Activated T-helper 1 cell treated with anti-CD3 and anti-CD28 coated beads, Interleukin-12 subunit alpha, Interleukin-12 subunit beta, Interleukin-2, Interleukin-4 antibody, amounts not matched to agents 30 ng/mL and 10 ng/mL and 1 ng/mL, durations not matched to agents 14 hours and 24 hours and 36 hours (primary cell): ENCODE results near the gene WNT7A. TPM values are rescaled to one million over a fixed set of nuclear protein-coding genes. Genes with fewer than 3 reads are reported as not detected.

Source experiments
- DNase-seq: peaks from one replicate; pipeline ENCODE4 v3.0.0; 2021; ENCODE audit warnings: low spot score
- H3K27ac Mint-ChIP-seq: one replicate; pipeline ENCODE4 v1.8.0; 2021; ENCODE audit warnings: mild to moderate bottlenecking, mixed read lengths
- H3K27me3 Mint-ChIP-seq: one replicate; pipeline ENCODE4 v1.8.0; 2022; ENCODE audit warnings: mild to moderate bottlenecking, moderate library complexity, mixed read lengths; ENCODE audit not compliant: insufficient read depth
- H3K36me3 Mint-ChIP-seq: one replicate; pipeline ENCODE4 v1.8.0; 2021; ENCODE audit warnings: low read depth, mixed read lengths
- H3K4me1 Mint-ChIP-seq: one replicate; pipeline ENCODE4 v1.8.0; 2021; ENCODE audit warnings: low read depth, mixed read lengths
- H3K4me3 Mint-ChIP-seq: one replicate; pipeline ENCODE4 v1.8.0; 2021; ENCODE audit warnings: mild to moderate bottlenecking, moderate library complexity, mixed read lengths
- H3K9me3 Mint-ChIP-seq: one replicate; pipeline ENCODE4 v1.8.0; 2021; ENCODE audit warnings: mixed read lengths
- intact Hi-C: fragments of 100-400 bp; cut with micrococcal nuclease; formaldehyde crosslinking; loops from one replicate; pipeline ENCODE4 v1.15.1; 2024
- total RNA-seq: library from RNA; stranded (reverse); gene quantifications from 2 replicates; pipeline ENCODE4 v1.2.3, GENCODE V29; 2022

The WNT7A gene
- total RNA-seq, 1 donor from 2014 or later = not detected

- peaks cover 2% of the 10 kb centered on the region for H3K27me3 Mint-ChIP-seq
- H3K36me3 Mint-ChIP-seq = no peaks in the 10 kb centered on the region
- no peak overlapping the region for H3K4me3 Mint-ChIP-seq
- intact Hi-C loops = no loop called here
- H3K4me1 Mint-ChIP-seq = no peaks in the 10 kb centered on the region
- H3K9me3 Mint-ChIP-seq = no peaks in the 10 kb centered on the region
- DNase-seq = no peak
- no peak overlapping the region for H3K27ac Mint-ChIP-seq
Measured at GRCh38 chr3:13798401-13798800, 81.5 kb downstream of the WNT7A start.

- Mint-ChIP-seq H3K27ac (no peak overlapping the region), H3K9me3 (no peaks in the 10 kb centered on the region), H3K4me3 (no peak overlapping the region), H3K36me3 (no peaks in the 10 kb centered on the region), H3K4me1 (no peaks in the 10 kb centered on the region), H3K27me3 (peaks cover 2% of the 10 kb centered on the region)
- DNase-seq = no peak
- intact Hi-C loops = no loop called here
Measured at GRCh38 chr3:13796701-13797460, 83.0 kb downstream of the WNT7A start.

GRCh38 chr3:13795816-13796215 is 84.1 kb downstream of the WNT7A start:
- Mint-ChIP-seq H3K4me3 (no peak overlapping the region), H3K4me1 (no peaks in the 10 kb centered on the region), H3K27ac (no peak overlapping the region), H3K36me3 (no peaks in the 10 kb centered on the region), H3K27me3 (peaks cover 2% of the 10 kb centered on the region), H3K9me3 (no peaks in the 10 kb centered on the region)
- intact Hi-C loops = no loop called here
- DNase-seq = no peak

GRCh38 chr3:13794322-13794721 is 85.5 kb downstream of the WNT7A start:
- no peaks in the 10 kb centered on the region for H3K9me3 Mint-ChIP-seq
- peaks cover 2% of the 10 kb centered on the region for H3K27me3 Mint-ChIP-seq
- no peak overlapping the region for H3K27ac Mint-ChIP-seq
- no peak overlapping the region for H3K4me3 Mint-ChIP-seq
- intact Hi-C loops = no loop called here
- DNase-seq = no peak
- no peaks in the 10 kb centered on the region for H3K36me3 Mint-ChIP-seq
- H3K4me1 Mint-ChIP-seq = no peaks in the 10 kb centered on the region

GRCh38 chr3:13793451-13793850 is 86.4 kb downstream of the WNT7A start:
- intact Hi-C loops = no loop called here
- Mint-ChIP-seq H3K9me3 (no peaks in the 10 kb centered on the region), H3K27me3 (peaks cover 2% of the 10 kb centered on the region), H3K27ac (no peak overlapping the region), H3K4me1 (no peaks in the 10 kb centered on the region), H3K4me3 (no peak overlapping the region), H3K36me3 (no peaks in the 10 kb centered on the region)
- no peak for DNase-seq

GRCh38 chr3:13792512-13793371 is 87.1 kb downstream of the WNT7A start:
- peaks cover 2% of the 10 kb centered on the region for H3K27me3 Mint-ChIP-seq
- H3K27ac Mint-ChIP-seq = no peak overlapping the region
- no peak for DNase-seq
- H3K4me3 Mint-ChIP-seq = no peak overlapping the region
- intact Hi-C loops = no loop called here
- no peaks in the 10 kb centered on the region for H3K36me3 Mint-ChIP-seq
- H3K9me3 Mint-ChIP-seq = no peaks in the 10 kb centered on the region
- H3K4me1 Mint-ChIP-seq = no peaks in the 10 kb centered on the region

- H3K27me3 Mint-ChIP-seq = peaks cover 2% of the 10 kb centered on the region
- no peaks in the 10 kb centered on the region for H3K4me1 Mint-ChIP-seq
- H3K36me3 Mint-ChIP-seq = no peaks in the 10 kb centered on the region
- intact Hi-C loops = no loop called here
- H3K4me3 Mint-ChIP-seq = no peak overlapping the region
- H3K9me3 Mint-ChIP-seq = no peaks in the 10 kb centered on the region
- H3K27ac Mint-ChIP-seq = no peak overlapping the region
- no peak for DNase-seq
Measured at GRCh38 chr3:13792051-13792490, 87.8 kb downstream of the WNT7A start.

- Mint-ChIP-seq H3K27me3 (peaks cover 2% of the 10 kb centered on the region), H3K4me1 (no peaks in the 10 kb centered on the region)
Measured at GRCh38 chr3:13791198-13792050, 88.4 kb downstream of the WNT7A start.

GRCh38 chr3:13790376-13791197 is 89.3 kb downstream of the WNT7A start:
- DNase-seq = no peak
- no peaks in the 10 kb centered on the region for H3K36me3 Mint-ChIP-seq
- intact Hi-C loops = no loop called here
- H3K4me1 Mint-ChIP-seq = no peaks in the 10 kb centered on the region
- H3K4me3 Mint-ChIP-seq = no peak overlapping the region
- peaks cover 2% of the 10 kb centered on the region for H3K27me3 Mint-ChIP-seq
- no peaks in the 10 kb centered on the region for H3K9me3 Mint-ChIP-seq
- no peak overlapping the region for H3K27ac Mint-ChIP-seq

More at GRCh38 chr3:13791198-13792050, 88.4 kb downstream of the WNT7A start:
- H3K9me3 Mint-ChIP-seq = no peaks in the 10 kb centered on the region
- H3K36me3 Mint-ChIP-seq = no peaks in the 10 kb centered on the region
- intact Hi-C loops = no loop called here
- no peak overlapping the region for H3K27ac Mint-ChIP-seq
- DNase-seq = no peak
- no peak overlapping the region for H3K4me3 Mint-ChIP-seq

GRCh38 chr3:13788522-13789424 is 91.1 kb downstream of the WNT7A start:
- H3K4me3 Mint-ChIP-seq = no peak overlapping the region
- no peaks in the 10 kb centered on the region for H3K4me1 Mint-ChIP-seq
- H3K36me3 Mint-ChIP-seq = no peaks in the 10 kb centered on the region
- intact Hi-C loops = no loop called here
- H3K9me3 Mint-ChIP-seq = no peaks in the 10 kb centered on the region
- no peaks in the 10 kb centered on the region for H3K27me3 Mint-ChIP-seq
- H3K27ac Mint-ChIP-seq = no peak overlapping the region
- no peak for DNase-seq

- intact Hi-C loops = no loop called here
- Mint-ChIP-seq H3K36me3 (no peaks in the 10 kb centered on the region), H3K9me3 (no peaks in the 10 kb centered on the region), H3K27ac (no peak overlapping the region), H3K27me3 (no peaks in the 10 kb centered on the region), H3K4me1 (no peaks in the 10 kb centered on the region), H3K4me3 (no peak overlapping the region)
- DNase-seq = no peak
Measured at GRCh38 chr3:13787533-13788132, 92.2 kb downstream of the WNT7A start.
